Epithelial cell of esophagus (primary cell): ENCODE results near the gene PRUNE2.
"Not testable (repeated sequence)": the region's sequence is repeated elsewhere in the genome, so short reads cannot be mapped to it uniquely, and the experiment has no call there.

ENCODE experiments used
- DNase-seq: peaks from one replicate; pipeline ENCODE4 v3.0.0; 2010; ENCODE audit warnings: low read depth
- H3K4me3 ChIP-seq: 2 replicates; pipeline ENCODE4 v1.5.1; 2011; ENCODE audit warnings: mild to moderate bottlenecking, low read length, control low read depth
- CTCF ChIP-seq: IDR thresholded peaks from 2 replicates; pipeline ENCODE4 v1.5.1; 2011; ENCODE audit warnings: low read depth, mild to moderate bottlenecking, low read length, control low read depth, inconsistent platforms; ENCODE audit not compliant: insufficient read depth; ENCODE audit errors: missing control alignments

PRUNE2 gene

GRCh38 chr9:76595645-76596044 lies 310.3 kb downstream of the PRUNE2 start:
- TF ChIP-seq CTCF, result no peak

GRCh38 chr9:76594764-76595424 lies 311.0 kb downstream of the PRUNE2 start:
- no peak for TF ChIP-seq CTCF
- no peak for DNase-seq
- no peak overlapping the region for H3K4me3 ChIP-seq

More at GRCh38 chr9:76595645-76596044, 310.3 kb downstream of the PRUNE2 start:
- no peak overlapping the region for H3K4me3 ChIP-seq
- no peak for DNase-seq

- not testable (repeated sequence) for DNase-seq, H3K4me3 ChIP-seq
Observed at GRCh38 chr9:76593961-76594735, 311.8 kb downstream of the PRUNE2 start.

- TF ChIP-seq CTCF, result no peak
- H3K4me3 ChIP-seq, result no peak overlapping the region
- DNase-seq, result no peak
Observed at GRCh38 chr9:76592974-76593347, 313.0 kb downstream of the PRUNE2 start.

- TF ChIP-seq CTCF, result no peak
- H3K4me3 ChIP-seq, result no peak overlapping the region
- no peak for DNase-seq
Observed at GRCh38 chr9:76592091-76592973, 313.6 kb downstream of the PRUNE2 start.

- H3K4me3 ChIP-seq, result no peak overlapping the region
- DNase-seq, result no peak
- no peak for TF ChIP-seq CTCF
Observed at GRCh38 chr9:76591256-76591950, 314.5 kb downstream of the PRUNE2 start.

- TF ChIP-seq CTCF, result no peak
- no peak for DNase-seq
- no peak overlapping the region for H3K4me3 ChIP-seq
Observed at GRCh38 chr9:76588316-76588715, 317.6 kb downstream of the PRUNE2 start.
